Skin epidermis (tissue), 12 donors: ENCODE measurements around the gene BTBD3.

Source experiments
- H3K27ac ChIP-seq, 21 experiments: fragments of 200-600 bp; sonication (generic) in 11 of 21; one replicate each; pipeline ENCODE4 v1.5.0; 2020; ENCODE audit warnings: mild to moderate bottlenecking in 3 of 21, inconsistent platforms in 2 of 21, moderate library complexity in 2 of 21
- H3K4me3 ChIP-seq, 7 experiments: fragments of 200-600 bp; sonication (generic) in 2 of 7; one replicate each; pipeline ENCODE4 v1.5.0; 2020; ENCODE audit warnings: inconsistent platforms in 2 of 7, mild to moderate bottlenecking in 2 of 7, moderate library complexity in 1 of 7

The BTBD3 gene

GRCh38 chr20:11952639-11953038, 34.9 kb downstream of the BTBD3 start:
- no peak overlapping the region for H3K4me3 ChIP-seq
- H3K27ac ChIP-seq, result no peak overlapping the region

- Histone ChIP-seq H3K27ac (no peak overlapping the region), H3K4me3 (no peak overlapping the region)
Measured at GRCh38 chr20:11957911-11958310, 40.2 kb downstream of the BTBD3 start.

- Histone ChIP-seq H3K4me3 (no peak overlapping the region), H3K27ac (no peak overlapping the region)
Measured at GRCh38 chr20:11958855-11959254, 41.2 kb downstream of the BTBD3 start.

- Histone ChIP-seq H3K27ac (no peak overlapping the region), H3K4me3 (no peak overlapping the region)
Measured at GRCh38 chr20:11965602-11966001, 47.9 kb downstream of the BTBD3 start.

GRCh38 chr20:11966186-11966585, 48.5 kb downstream of the BTBD3 start:
- Histone ChIP-seq H3K27ac (no peak overlapping the region), H3K4me3 (no peak overlapping the region)

GRCh38 chr20:11970243-11970836, 52.6 kb downstream of the BTBD3 start:
- Histone ChIP-seq H3K27ac (no peak overlapping the region), H3K4me3 (no peak overlapping the region)

GRCh38 chr20:11972478-11972877, 54.8 kb downstream of the BTBD3 start:
- H3K4me3 ChIP-seq, result no peak overlapping the region

More at GRCh38 chr20:11972478-11972877, 54.8 kb downstream of the BTBD3 start:
- H3K27ac ChIP-seq, result no peak overlapping the region
